Anterior cingulate cortex (tissue), 58 donors: ENCODE measurements around the gene RFX4.

Experiments used
- DNase-seq, 58 donors: peaks; one replicate each; lab custom pipeline; 2025; lab: John Stamatoyannopoulos, UW

RFX4 gene

GRCh38 chr12:106754331-106754730, 171.5 kb downstream of the RFX4 start:
- no peak for DNase-seq

GRCh38 chr12:106757623-106758348, 175.0 kb downstream of the RFX4 start:
- no peak for DNase-seq

GRCh38 chr12:106758349-106759110, 175.7 kb downstream of the RFX4 start:
- peak in 2 of 58 donors; percentile 5 to 12 for DNase-seq

GRCh38 chr12:106759526-106760183, 176.9 kb downstream of the RFX4 start:
- peak in 25 of 58 donors; percentile 7 to 70 (median 27) for DNase-seq

- DNase-seq: peak in 22 of 58 donors; percentile 7 to 70 (median 26)
These were observed 177.4 kb downstream of the RFX4 start for GRCh38 chr12:106760184-106760531.

- DNase-seq: peak in 4 of 58 donors; percentile 11 to 42 (median 14)
These were observed 181.4 kb downstream of the RFX4 start for GRCh38 chr12:106764220-106764619.

GRCh38 chr12:106764738-106765137, 181.9 kb downstream of the RFX4 start:
- peak in 28 of 58 donors; percentile 4 to 55 (median 24) for DNase-seq

- DNase-seq: peak in 20 of 58 donors; percentile 6 to 63 (median 20)
These were observed 183.6 kb downstream of the RFX4 start for GRCh38 chr12:106766393-106766826.

- DNase-seq: no peak
These were observed 184.4 kb downstream of the RFX4 start for GRCh38 chr12:106767206-106767605.

GRCh38 chr12:106767954-106768822, 185.4 kb downstream of the RFX4 start:
- DNase-seq: peak in 10 of 58 donors; percentile 3 to 53 (median 10)

GRCh38 chr12:106769078-106769477, 186.3 kb downstream of the RFX4 start:
- peak in 6 of 58 donors; percentile 4 to 34 (median 10) for DNase-seq

GRCh38 chr12:106769546-106769945, 186.7 kb downstream of the RFX4 start:
- no peak for DNase-seq

- DNase-seq: no peak
These were observed 188.6 kb downstream of the RFX4 start for GRCh38 chr12:106771425-106771824.

- DNase-seq: no peak
These were observed 190.6 kb downstream of the RFX4 start for GRCh38 chr12:106773286-106774004.

GRCh38 chr12:106774005-106774807, 191.4 kb downstream of the RFX4 start, which contains the start of gene RIC8B:
TSS of gene RIC8B (plus strand) at chr12:106774682. CDS start at chr12:106774746, 64 bp downstream.
- DNase-seq: peak; percentile 80 to 100 (median 97)

- DNase-seq: peak in 9 of 58 donors; percentile 36 to 70 (median 58)
These were observed 192.2 kb downstream of the RFX4 start for GRCh38 chr12:106774808-106775524.

- no peak for DNase-seq
These were observed 194.1 kb downstream of the RFX4 start for GRCh38 chr12:106776897-106777296.
